PFSK-1 (cell line): ENCODE results near the gene KRT31.

ENCODE experiments used
- POLR2AphosphoS5 ChIP-seq: IDR thresholded peaks from 2 replicates; pipeline ENCODE4 v1.6.1; 2012; ENCODE audit warnings: low read depth, mild to moderate bottlenecking, control low read depth, low read length, moderate library complexity
- REST ChIP-seq, 2 experiments: IDR thresholded peaks; 2 replicates each; pipeline versions ENCODE4 v1.6.1 to v1.8.0; 2011 to 2012; ENCODE audit warnings: low read depth in 2 of 2, low read length in 2 of 2, control low read depth in 1 of 2, inconsistent platforms in 1 of 2, mild to moderate bottlenecking in 1 of 2, moderate library complexity in 1 of 2; ENCODE audit not compliant: insufficient read depth in 1 of 2
- SIN3A ChIP-seq: IDR thresholded peaks from 2 replicates; pipeline ENCODE4 v1.6.1; 2012; ENCODE audit warnings: mild to moderate bottlenecking, low read length, moderate library complexity, borderline replicate concordance; ENCODE audit not compliant: insufficient read depth
- TAF1 ChIP-seq: IDR thresholded peaks from 2 replicates; pipeline ENCODE4 v1.6.1; 2012; ENCODE audit warnings: low read length, control low read depth, borderline replicate concordance; ENCODE audit not compliant: insufficient read depth

DNA sequence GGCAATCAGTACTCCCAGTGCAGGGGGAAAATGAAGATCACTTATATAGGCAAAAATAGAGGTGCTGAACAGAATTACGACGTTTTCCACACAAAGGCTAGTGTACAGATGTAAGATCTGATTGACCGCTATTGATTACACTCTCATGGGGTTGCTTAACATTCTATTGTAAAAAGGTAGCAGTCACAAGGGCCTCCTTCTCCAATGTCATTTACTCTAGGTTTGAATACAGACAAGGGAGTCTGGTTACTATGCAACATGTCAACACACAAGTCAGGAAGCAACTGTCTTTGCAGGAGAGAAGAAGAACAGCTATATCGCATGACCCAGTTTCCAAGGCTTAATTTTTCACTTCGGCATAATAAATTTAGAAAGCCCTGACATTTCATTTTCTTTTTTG lies 19.1 kb upstream of the KRT31 start:
- TF ChIP-seq REST (IDR thresholded peaks at IDR 0.05; ENCODE audit: insufficient read depth in 1 of 2, low read depth in 2 of 2, low read length in 2 of 2) (no peak), SIN3A (no peak), TAF1 (no peak), POLR2AphosphoS5 (no peak)
